Mammary epithelial cell (primary cell): ENCODE measurements around the gene BRF1.

Experiments used
- CTCF ChIP-seq, 2 donors: IDR thresholded peaks in 1 of 2; conservative IDR thresholded peaks in 1 of 2; 2 replicates each; pipeline ENCODE4 v1.5.1; 2011 to 2012; ENCODE audit warnings: inconsistent platforms in 2 of 2, low read length in 2 of 2, mild to moderate bottlenecking in 2 of 2, control low read depth in 1 of 2, low read depth in 1 of 2; ENCODE audit not compliant: insufficient read depth in 1 of 2; ENCODE audit errors: extremely low read depth in 1 of 2
- EZH2 ChIP-seq: IDR thresholded peaks from 2 replicates; pipeline ENCODE4 v1.6.1; 2012; ENCODE audit warnings: low read length, inconsistent platforms, borderline replicate concordance

GRCh38 chr14:105261781-105262180 lies 39.0 kb downstream of the BRF1 start:
- TF ChIP-seq CTCF (conservative IDR thresholded peaks at IDR 0.05 in 1 of 2, IDR thresholded peaks at IDR 0.05 in 1 of 2; ENCODE audit: extremely low read depth in 1 of 2, insufficient read depth in 1 of 2, low read depth in 1 of 2, low read length in 2 of 2): no peak
- no peak for TF ChIP-seq EZH2
